HL-60 (cell line): ENCODE results near the gene SIL1.

Experiments
- POLR2AphosphoS5 ChIP-seq: IDR thresholded peaks from 2 replicates; pipeline ENCODE4 v1.6.1; 2012; ENCODE audit warnings: low read depth
- TF ChIP-seq, protein P1 (sequence below): IDR thresholded peaks from one replicate; pipeline ENCODE4 v1.5.1; 2011; ENCODE audit warnings: low read length, control low read depth, inconsistent platforms; ENCODE audit not compliant: insufficient read depth

DNA sequence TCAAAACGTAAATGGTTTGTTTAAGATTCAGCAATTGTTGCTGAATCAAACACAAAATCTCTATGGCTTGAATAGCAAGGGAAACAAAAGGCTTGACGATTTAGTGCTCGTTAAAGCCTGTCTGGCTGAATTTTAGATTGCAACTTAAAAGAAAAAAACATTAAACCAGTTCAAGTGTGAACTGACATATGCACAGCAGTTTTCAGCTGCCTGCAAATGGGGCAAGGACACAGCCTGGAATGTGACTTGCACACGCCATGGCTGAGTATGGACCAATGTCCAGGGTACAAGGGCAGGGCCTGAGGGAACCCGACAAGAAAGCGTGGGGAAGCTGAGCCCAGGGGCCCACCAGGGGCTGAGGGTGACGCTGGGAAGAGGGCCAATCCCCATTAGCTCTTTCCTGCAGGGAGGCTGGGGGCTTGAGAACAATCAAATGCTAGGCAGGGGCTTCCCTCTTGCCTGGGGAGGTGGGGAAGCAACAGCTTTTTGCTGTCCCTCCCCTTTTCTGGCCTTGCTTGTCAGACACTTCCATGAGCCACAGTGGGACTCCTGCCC lies 233.4 kb downstream of the SIL1 start:
- TF ChIP-seq, protein P1, sequence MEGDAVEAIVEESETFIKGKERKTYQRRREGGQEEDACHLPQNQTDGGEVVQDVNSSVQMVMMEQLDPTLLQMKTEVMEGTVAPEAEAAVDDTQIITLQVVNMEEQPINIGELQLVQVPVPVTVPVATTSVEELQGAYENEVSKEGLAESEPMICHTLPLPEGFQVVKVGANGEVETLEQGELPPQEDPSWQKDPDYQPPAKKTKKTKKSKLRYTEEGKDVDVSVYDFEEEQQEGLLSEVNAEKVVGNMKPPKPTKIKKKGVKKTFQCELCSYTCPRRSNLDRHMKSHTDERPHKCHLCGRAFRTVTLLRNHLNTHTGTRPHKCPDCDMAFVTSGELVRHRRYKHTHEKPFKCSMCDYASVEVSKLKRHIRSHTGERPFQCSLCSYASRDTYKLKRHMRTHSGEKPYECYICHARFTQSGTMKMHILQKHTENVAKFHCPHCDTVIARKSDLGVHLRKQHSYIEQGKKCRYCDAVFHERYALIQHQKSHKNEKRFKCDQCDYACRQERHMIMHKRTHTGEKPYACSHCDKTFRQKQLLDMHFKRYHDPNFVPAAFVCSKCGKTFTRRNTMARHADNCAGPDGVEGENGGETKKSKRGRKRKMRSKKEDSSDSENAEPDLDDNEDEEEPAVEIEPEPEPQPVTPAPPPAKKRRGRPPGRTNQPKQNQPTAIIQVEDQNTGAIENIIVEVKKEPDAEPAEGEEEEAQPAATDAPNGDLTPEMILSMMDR = no peak
- TF ChIP-seq POLR2AphosphoS5 = no peak
